22Rv1 (cell line): ENCODE measurements around the gene GTF3C2.

Source experiments
- CTCF ChIP-seq: fragments of 450-650 bp; IDR thresholded peaks from 2 replicates; pipeline ENCODE4 v1.5.1; 2017; ENCODE audit warnings: mild to moderate bottlenecking
- ZFX ChIP-seq: fragments of 450-650 bp; IDR thresholded peaks from 2 replicates; pipeline ENCODE4 v1.6.1; 2017; ENCODE audit warnings: antibody characterized with exemption, borderline replicate concordance

GRCh38 chr2:27376866-27377617 lies 20.5 kb upstream of the GTF3C2 start:
- TF ChIP-seq CTCF = no peak
- TF ChIP-seq ZFX = no peak
